VCaP (cell line): Measurements from ENCODE around the gene SULT2B1.
"Not testable (repeated sequence)": the region's sequence is repeated elsewhere in the genome, so short reads cannot be mapped to it uniquely, and the experiment has no call there.

Experiments
- H3K27ac ChIP-seq: fragments of 450-650 bp; 2 replicates; pipeline ENCODE4 v1.5.1; 2017
- CTCF ChIP-seq: fragments of 450-650 bp; conservative IDR thresholded peaks from 2 replicates; pipeline ENCODE4 v1.5.1; 2017; ENCODE audit warnings: mild to moderate bottlenecking, moderate library complexity

The SULT2B1 gene

GRCh38 chr19:48568345-48568886 lies 16.4 kb downstream of the SULT2B1 start:
- TF ChIP-seq CTCF: no peak
- H3K27ac ChIP-seq: peak overlapping the region; percentile 40

GRCh38 chr19:48569814-48570213 lies 17.8 kb downstream of the SULT2B1 start:
- H3K27ac ChIP-seq: peak overlapping the region; percentile 72; the same call in 1 of the 2 replicates

GRCh38 chr19:48571378-48572162 lies 19.6 kb downstream of the SULT2B1 start:
- H3K27ac ChIP-seq: peak overlapping the region; percentile 72
- no peak for TF ChIP-seq CTCF

More at GRCh38 chr19:48569814-48570213, 17.8 kb downstream of the SULT2B1 start:
- TF ChIP-seq CTCF: no peak

DNA sequence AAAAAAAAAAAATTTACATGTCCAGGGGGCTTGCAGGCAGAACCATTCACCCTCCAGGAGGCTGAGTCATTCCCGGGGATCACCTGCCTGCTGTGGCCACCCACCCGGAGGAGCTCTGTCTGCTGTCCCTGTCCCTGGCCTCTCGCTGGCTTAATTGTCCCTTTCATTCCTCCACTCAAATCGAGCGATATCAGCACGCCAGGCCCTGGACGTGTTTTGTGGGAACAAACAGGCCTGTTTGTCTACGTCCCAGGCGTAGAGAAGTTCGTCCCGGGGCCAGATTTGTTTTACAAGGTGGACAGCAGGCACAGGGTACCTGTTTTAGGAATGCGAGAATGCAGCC lies 21.2 kb downstream of the SULT2B1 start:
- H3K27ac ChIP-seq: peak overlapping the region; percentile 72
- no peak for TF ChIP-seq CTCF

GRCh38 chr19:48575931-48576622 lies 24.1 kb downstream of the SULT2B1 start:
- no peak overlapping the region for H3K27ac ChIP-seq
- TF ChIP-seq CTCF: no peak

DNA sequence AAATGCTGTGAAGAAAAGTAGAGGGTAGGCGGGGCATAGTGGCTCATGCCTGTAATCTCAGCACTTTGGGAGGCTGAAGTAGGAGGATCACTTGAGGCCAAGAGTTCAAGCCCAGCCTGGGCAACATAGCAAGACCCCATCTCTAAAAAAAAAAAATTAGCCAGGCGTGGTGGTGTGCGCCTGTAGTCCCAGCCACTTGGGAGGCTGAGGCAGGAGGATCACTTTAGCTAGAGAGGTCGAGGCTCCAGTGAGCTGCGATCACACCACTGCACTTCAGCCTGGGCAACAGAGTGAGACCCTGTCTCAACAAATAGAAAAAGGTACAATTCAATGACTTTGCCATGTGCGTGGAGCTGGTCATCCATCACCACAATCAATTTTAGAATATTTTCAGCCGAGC lies 25.9 kb downstream of the SULT2B1 start:
- H3K27ac ChIP-seq: not testable (repeated sequence)

GRCh38 chr19:48578891-48579290 lies 26.9 kb downstream of the SULT2B1 start:
- H3K27ac ChIP-seq: no peak overlapping the region
- no peak for TF ChIP-seq CTCF

DNA sequence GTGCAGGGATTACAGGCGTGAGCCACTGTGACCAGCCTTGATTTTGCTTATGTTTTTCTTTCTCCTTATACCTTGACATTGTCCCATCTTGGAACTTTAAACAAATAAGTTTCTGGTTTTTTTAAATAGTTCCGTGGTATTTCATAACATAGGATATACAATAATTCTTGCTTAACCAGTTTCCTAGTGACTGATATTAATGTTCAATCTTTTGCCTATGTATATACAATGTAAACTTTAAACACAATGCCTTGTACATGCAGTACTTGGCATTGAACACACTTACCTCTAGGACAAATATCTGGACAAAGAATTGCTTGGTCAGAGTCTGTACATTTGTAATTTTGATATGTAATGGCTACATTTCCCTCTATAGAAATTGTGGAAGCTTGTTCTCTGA lies 30.2 kb downstream of the SULT2B1 start:
- no peak for TF ChIP-seq CTCF
- H3K27ac ChIP-seq: no peak overlapping the region
